ENCODE measurements around the gene EIF3D. TPM values are rescaled to one million over a fixed set of nuclear protein-coding genes. Genes with fewer than 3 reads are reported as not detected.

The EIF3D gene
- total RNA-seq, 1 experiment from 2014 or later = 151 TPM

DNA sequence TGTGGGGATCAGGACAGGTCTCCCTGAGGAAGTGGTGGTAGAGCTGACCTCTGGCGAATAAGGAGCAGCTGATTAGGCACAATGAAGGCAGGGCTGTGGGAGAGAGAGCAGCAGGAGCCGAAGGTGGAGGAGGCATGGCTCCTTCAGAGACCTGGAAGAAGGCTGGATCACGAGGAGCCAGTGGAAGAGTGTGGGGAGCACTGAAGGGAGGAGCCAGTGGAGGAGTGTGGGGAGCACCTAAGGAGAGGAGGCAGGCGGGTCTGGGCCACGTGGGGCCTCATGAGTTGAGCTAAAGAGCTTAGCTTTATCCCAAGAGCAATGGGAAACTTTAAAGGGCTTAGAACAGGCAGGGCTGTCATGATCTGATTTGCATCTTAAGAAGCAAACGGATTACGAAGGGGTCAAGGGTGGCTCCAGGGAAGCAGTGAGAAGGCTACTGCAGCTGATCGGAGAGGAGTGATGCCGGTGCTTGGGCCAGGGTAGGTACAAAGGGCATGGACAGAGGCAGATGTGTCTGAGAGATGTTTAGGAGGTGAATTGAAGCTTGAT is 44.9 kb upstream of the EIF3D start:
- BruUV-seq (replicated peaks) = no TSS peak
- TF ChIP-seq SIN3A (IDR thresholded peaks at IDR 0.05; ENCODE audit: borderline replicate concordance, insufficient read depth, low read depth, low read length) (no peak), TCF7L2 (IDR thresholded peaks at IDR 0.05; ENCODE audit: low read depth, low read length) (no peak), POLR2AphosphoS5 (IDR thresholded peaks at IDR 0.05; ENCODE audit: low read depth, low read length) (no peak)
- TF ChIP-seq, protein P1, sequence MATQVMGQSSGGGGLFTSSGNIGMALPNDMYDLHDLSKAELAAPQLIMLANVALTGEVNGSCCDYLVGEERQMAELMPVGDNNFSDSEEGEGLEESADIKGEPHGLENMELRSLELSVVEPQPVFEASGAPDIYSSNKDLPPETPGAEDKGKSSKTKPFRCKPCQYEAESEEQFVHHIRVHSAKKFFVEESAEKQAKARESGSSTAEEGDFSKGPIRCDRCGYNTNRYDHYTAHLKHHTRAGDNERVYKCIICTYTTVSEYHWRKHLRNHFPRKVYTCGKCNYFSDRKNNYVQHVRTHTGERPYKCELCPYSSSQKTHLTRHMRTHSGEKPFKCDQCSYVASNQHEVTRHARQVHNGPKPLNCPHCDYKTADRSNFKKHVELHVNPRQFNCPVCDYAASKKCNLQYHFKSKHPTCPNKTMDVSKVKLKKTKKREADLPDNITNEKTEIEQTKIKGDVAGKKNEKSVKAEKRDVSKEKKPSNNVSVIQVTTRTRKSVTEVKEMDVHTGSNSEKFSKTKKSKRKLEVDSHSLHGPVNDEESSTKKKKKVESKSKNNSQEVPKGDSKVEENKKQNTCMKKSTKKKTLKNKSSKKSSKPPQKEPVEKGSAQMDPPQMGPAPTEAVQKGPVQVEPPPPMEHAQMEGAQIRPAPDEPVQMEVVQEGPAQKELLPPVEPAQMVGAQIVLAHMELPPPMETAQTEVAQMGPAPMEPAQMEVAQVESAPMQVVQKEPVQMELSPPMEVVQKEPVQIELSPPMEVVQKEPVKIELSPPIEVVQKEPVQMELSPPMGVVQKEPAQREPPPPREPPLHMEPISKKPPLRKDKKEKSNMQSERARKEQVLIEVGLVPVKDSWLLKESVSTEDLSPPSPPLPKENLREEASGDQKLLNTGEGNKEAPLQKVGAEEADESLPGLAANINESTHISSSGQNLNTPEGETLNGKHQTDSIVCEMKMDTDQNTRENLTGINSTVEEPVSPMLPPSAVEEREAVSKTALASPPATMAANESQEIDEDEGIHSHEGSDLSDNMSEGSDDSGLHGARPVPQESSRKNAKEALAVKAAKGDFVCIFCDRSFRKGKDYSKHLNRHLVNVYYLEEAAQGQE (IDR thresholded peaks at IDR 0.05; ENCODE audit: insufficient read depth in 1 of 2, low read depth in 2 of 2, low read length in 1 of 2) = no peak
- TF ChIP-seq, protein P2, sequence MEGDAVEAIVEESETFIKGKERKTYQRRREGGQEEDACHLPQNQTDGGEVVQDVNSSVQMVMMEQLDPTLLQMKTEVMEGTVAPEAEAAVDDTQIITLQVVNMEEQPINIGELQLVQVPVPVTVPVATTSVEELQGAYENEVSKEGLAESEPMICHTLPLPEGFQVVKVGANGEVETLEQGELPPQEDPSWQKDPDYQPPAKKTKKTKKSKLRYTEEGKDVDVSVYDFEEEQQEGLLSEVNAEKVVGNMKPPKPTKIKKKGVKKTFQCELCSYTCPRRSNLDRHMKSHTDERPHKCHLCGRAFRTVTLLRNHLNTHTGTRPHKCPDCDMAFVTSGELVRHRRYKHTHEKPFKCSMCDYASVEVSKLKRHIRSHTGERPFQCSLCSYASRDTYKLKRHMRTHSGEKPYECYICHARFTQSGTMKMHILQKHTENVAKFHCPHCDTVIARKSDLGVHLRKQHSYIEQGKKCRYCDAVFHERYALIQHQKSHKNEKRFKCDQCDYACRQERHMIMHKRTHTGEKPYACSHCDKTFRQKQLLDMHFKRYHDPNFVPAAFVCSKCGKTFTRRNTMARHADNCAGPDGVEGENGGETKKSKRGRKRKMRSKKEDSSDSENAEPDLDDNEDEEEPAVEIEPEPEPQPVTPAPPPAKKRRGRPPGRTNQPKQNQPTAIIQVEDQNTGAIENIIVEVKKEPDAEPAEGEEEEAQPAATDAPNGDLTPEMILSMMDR (IDR thresholded peaks at IDR 0.05) = no peak
- Histone ChIP-seq H3K27ac (ENCODE audit: low read length) (no peak overlapping the region), H3K4me1 (ENCODE audit: control insufficient read depth, insufficient read depth, low read length) (no peaks in the 10 kb centered on the region; the same call in none of the 2 replicates), H3K4me3 (ENCODE audit: low read depth in 2 of 2, low read length in 2 of 2) (no peak overlapping the region), H3K27me3 (ENCODE audit: control insufficient read depth, insufficient read depth, low read length) (no peaks in the 10 kb centered on the region), H3K36me3 (ENCODE audit: control insufficient read depth, insufficient read depth, low read length) (no peaks in the 10 kb centered on the region), H3K9me3 (ENCODE audit: control insufficient read depth, insufficient read depth, low read depth, low read length) (no peaks in the 10 kb centered on the region)
- CTCF ChIA-PET = no interaction called here
- POLR2A ChIA-PET = no interaction called here
- ATAC-seq (no peak), DNase-seq (ENCODE audit: low read depth, low spot score) (no peak)
- intact Hi-C loops (cut with micrococcal nuclease; ENCODE audit: unreplicated experiment) (no loop called here), in situ Hi-C loops (cut with HindIII; ENCODE audit: low pct_unique_long_range_greater_than_20kb, low sequenced_read_pairs) (no loop called here)

DNA sequence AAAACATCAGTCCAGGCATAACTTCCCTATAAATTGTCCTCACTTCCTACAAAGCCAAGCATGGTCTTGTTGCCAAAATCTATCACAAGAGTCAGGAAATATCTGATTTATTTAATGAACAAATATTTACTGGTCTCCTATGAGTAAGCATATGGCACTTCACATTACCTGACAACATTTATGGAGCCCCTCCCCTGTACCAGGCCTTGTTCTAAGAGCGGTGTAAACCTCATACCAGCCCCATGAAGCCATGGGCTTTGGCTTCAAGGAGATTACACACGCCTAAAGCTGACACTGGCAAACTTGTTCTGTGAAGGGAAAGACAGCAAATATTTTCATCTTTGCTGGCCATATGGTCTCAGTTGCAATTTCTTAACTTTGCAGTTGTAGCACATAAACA is 43.0 kb upstream of the EIF3D start:
- ATAC-seq (no peak), DNase-seq (ENCODE audit: low read depth, low spot score) (no peak)
- intact Hi-C loops (cut with micrococcal nuclease; ENCODE audit: unreplicated experiment) (no loop called here), in situ Hi-C loops (cut with HindIII; ENCODE audit: low pct_unique_long_range_greater_than_20kb, low sequenced_read_pairs) (no loop called here)
- Histone ChIP-seq H3K36me3 (ENCODE audit: control insufficient read depth, insufficient read depth, low read length) (no peaks in the 10 kb centered on the region), H3K27me3 (ENCODE audit: control insufficient read depth, insufficient read depth, low read length) (no peaks in the 10 kb centered on the region), H3K4me1 (ENCODE audit: control insufficient read depth, insufficient read depth, low read length) (no peaks in the 10 kb centered on the region; the same call in none of the 2 replicates), H3K9me3 (ENCODE audit: control insufficient read depth, insufficient read depth, low read depth, low read length) (no peaks in the 10 kb centered on the region), H3K4me3 (ENCODE audit: low read depth in 2 of 2, low read length in 2 of 2) (no peak overlapping the region), H3K27ac (ENCODE audit: low read length) (no peak overlapping the region)
- CTCF ChIA-PET = interaction anchor here (0.7 kb wide), 1 partner anchor 186 kb away, joined by 13 read pairs; no protein-coding TSS in a partner anchor
- POLR2A ChIA-PET = interaction anchor here (0.5 to 0.6 kb wide), 2 partner anchors 74 to 181 kb away, joined by 3 to 5 read pairs; no protein-coding TSS in a partner anchor
- no TSS peak for BruUV-seq (replicated peaks)
- TF ChIP-seq, protein P2 (IDR thresholded peaks at IDR 0.05) = no peak
- TF ChIP-seq, protein P1 (IDR thresholded peaks at IDR 0.05; ENCODE audit: insufficient read depth in 1 of 2, low read depth in 2 of 2, low read length in 1 of 2) = no peak
- TF ChIP-seq POLR2AphosphoS5 (IDR thresholded peaks at IDR 0.05; ENCODE audit: low read depth, low read length) = no peak
- no peak for TF ChIP-seq TCF7L2 (IDR thresholded peaks at IDR 0.05; ENCODE audit: low read depth, low read length)
- no peak for TF ChIP-seq SIN3A (IDR thresholded peaks at IDR 0.05; ENCODE audit: borderline replicate concordance, insufficient read depth, low read depth, low read length)

Data from Panc1 (cell line).